Esophagus (tissue), 2 donors: ENCODE data around the gene CPAMD8. TPM values are rescaled to one million over a fixed set of nuclear protein-coding genes. Genes with fewer than 3 reads are reported as not detected.
"Not testable (repeated sequence)": the region's sequence is repeated elsewhere in the genome, so short reads cannot be mapped to it uniquely, and the experiment has no call there.

Experiments
- H3K27ac ChIP-seq, 2 donors: one replicate each; pipeline ENCODE4 v1.5.1; 2013; ENCODE audit warnings: low read depth in 2 of 2, mild to moderate bottlenecking in 2 of 2, inconsistent platforms in 1 of 2, low read length in 1 of 2, moderate library complexity in 1 of 2
- H3K27me3 ChIP-seq, 2 donors: one replicate each; pipeline ENCODE4 v1.6.1; 2013; ENCODE audit warnings: low read length in 2 of 2, control low read depth in 1 of 2, mild to moderate bottlenecking in 1 of 2; ENCODE audit not compliant: insufficient read depth in 2 of 2, control insufficient read depth in 1 of 2
- H3K36me3 ChIP-seq, 2 donors: one replicate each; pipeline ENCODE4 v1.6.1; 2013; ENCODE audit warnings: low read length in 1 of 2; ENCODE audit not compliant: control insufficient read depth in 2 of 2, insufficient read depth in 2 of 2
- H3K4me1 ChIP-seq, 2 donors: one replicate each; pipeline ENCODE4 v1.6.1; 2013; ENCODE audit warnings: low read length in 1 of 2; ENCODE audit not compliant: control insufficient read depth in 2 of 2, insufficient read depth in 2 of 2
- H3K4me3 ChIP-seq, 2 donors: one replicate each; pipeline ENCODE4 v1.5.1; 2013; ENCODE audit warnings: low read length in 2 of 2, mild to moderate bottlenecking in 2 of 2, low read depth in 1 of 2, moderate library complexity in 1 of 2
- H3K9me3 ChIP-seq, 2 donors: one replicate each; pipeline ENCODE4 v1.6.1; 2013; ENCODE audit warnings: mild to moderate bottlenecking in 2 of 2, low read depth in 1 of 2, low read length in 1 of 2, moderate library complexity in 1 of 2; ENCODE audit not compliant: control insufficient read depth in 2 of 2, insufficient read depth in 1 of 2
- WGBS, 2 donors: extraction: QIAGEN DNeasy Blood & Tissue Kit; methylation state at CpG; one replicate each; pipeline ENCODE4 v1.1.7; 2013; 5-methylcytosine and 5-hydroxymethylcytosine counted together
- polyA plus RNA-seq, 2 donors: library from polyadenylated mRNA; stranded (reverse); fragments of 200-250 nt; gene quantifications; one replicate each; pipeline ENCODE4 v1.2.3, GENCODE V29; 2013
- donor health status: healthy with polysubstance abuse.
- donor health status: Bipolar disorder and iron deficiency.

The CPAMD8 gene
- polyA plus RNA-seq, 2 donors = 1.0 to 1.9 TPM

DNA sequence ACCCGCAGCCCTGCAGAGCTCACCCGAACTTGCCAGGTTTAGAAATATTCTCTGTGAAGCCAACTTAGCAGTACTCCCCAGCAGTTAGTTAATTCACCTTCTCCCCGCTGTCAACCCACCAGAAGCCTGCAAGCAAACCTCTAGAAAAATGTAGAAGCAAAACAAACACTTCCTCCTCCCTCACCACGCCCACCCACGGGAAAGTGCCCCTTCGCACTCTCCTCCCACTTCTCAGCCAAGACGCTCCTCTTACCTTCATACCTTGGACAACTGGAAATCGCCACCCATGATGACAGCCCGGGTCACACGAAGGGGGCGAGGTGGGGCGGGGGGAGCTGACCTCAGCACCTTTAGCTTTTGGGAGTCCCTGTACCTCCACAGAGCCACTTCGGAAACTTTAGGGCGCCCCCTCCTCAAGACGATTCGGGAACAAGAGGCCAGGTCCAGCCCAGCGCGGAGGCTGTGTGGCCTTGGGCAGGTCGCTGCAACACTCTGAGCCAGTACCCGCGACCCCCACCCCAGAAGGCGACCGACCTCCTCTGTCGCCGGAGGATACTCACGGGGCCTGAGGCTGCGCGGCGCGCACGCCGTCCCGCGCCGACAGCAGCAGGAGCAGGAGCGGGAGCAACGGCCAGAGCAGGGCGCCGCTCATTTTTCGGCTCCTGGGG lies 485 bp downstream of the CPAMD8 start:
- Histone ChIP-seq H3K4me3 (no peak overlapping the region), H3K27me3 (peaks cover 3 to 23% of the 10 kb centered on the region in 2 donors), H3K9me3 (peaks cover 0 to 12% of the 10 kb centered on the region in 2 donors), H3K36me3 (no peaks in the 10 kb centered on the region), H3K27ac (no peak overlapping the region), H3K4me1 (peaks cover 0 to 4% of the 10 kb centered on the region in 2 donors)
- 2 to 4% methylated on average over 36 to 40 of the region's 40 CpGs for WGBS, 2 donors

DNA sequence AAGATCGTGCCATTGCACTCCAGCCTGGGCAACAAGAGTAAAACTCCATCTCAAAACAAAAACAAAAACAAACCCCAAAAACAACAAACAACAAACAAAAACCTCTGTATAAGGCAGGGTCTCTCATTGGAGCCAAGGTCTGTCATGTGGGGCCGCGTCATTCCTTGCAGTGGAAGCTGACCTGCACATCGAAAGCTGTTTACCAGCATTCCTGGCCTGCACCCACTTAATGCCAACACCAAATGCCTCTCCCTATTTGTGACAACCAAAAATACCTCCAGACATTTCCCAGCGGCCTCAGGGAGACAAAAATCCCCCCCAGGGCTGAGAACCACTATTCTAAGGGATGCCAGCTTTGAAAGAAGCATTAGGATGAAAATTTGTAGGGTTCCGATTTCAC lies 1.2 kb downstream of the CPAMD8 start:
- Histone ChIP-seq H3K27me3 (peaks cover 3 to 23% of the 10 kb centered on the region in 2 donors), H3K27ac (no peak overlapping the region), H3K4me1 (peaks cover 0 to 4% of the 10 kb centered on the region in 2 donors), H3K9me3 (peaks cover 0 to 12% of the 10 kb centered on the region in 2 donors), H3K36me3 (no peaks in the 10 kb centered on the region), H3K4me3 (no peak overlapping the region)
- 78 to 83% methylated on average over 6 of the region's 6 CpGs for WGBS, 2 donors

DNA sequence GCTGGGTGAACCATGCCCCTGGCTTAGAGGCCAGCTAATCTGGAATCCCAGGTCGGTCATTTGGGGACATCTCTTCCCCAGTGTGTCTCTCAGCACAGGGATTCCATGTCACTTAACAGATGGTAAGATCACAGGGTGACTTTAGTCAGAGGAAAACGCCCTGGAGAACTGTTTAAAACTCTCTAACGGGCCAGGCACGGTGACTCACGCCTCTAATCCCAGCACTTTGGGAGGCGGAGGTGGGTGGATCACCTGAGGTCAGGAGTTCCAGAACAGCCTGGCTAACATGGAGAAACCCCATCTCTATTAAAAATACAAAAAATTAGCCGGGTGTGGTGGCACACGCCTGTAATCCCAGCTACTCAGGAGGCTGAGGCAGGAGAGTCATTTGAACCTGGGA lies 1.7 kb downstream of the CPAMD8 start:
- not testable (repeated sequence) for H3K36me3 ChIP-seq, H3K27ac ChIP-seq, H3K4me3 ChIP-seq, H3K4me1 ChIP-seq
- Histone ChIP-seq H3K9me3 (peaks cover 0 to 12% of the 10 kb centered on the region in 2 donors), H3K27me3 (peaks cover 3 to 23% of the 10 kb centered on the region in 2 donors)
- WGBS, 2 donors = 54 to 65% methylated on average over 8 of the region's 8 CpGs

DNA sequence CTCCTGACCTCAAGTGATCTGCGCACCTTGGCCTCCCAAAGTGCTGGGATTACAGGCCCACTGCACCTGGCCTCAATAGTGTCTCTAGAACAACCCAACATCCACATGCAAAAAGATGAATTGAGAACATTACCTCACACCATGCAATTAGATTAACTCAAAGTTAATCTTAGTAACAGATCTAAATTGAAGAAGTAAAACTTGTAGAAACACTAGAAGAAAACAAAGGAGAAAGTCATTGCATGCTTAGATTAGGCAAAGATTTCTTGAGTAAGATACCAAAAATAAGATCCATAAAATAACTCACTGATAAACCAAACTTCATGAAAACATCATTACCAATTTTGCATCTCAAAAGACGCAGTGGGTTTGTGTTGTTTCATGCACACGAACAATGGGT lies 2.8 kb downstream of the CPAMD8 start:
- Histone ChIP-seq H3K4me3 (no peak overlapping the region), H3K27ac (no peak overlapping the region), H3K36me3 (no peaks in the 10 kb centered on the region), H3K9me3 (peaks cover 0 to 12% of the 10 kb centered on the region in 2 donors), H3K27me3 (peaks cover 3 to 23% of the 10 kb centered on the region in 2 donors), H3K4me1 (peaks cover 0 to 4% of the 10 kb centered on the region in 2 donors)
- 82 to 94% methylated on average over 3 of the region's 3 CpGs for WGBS, 2 donors

DNA sequence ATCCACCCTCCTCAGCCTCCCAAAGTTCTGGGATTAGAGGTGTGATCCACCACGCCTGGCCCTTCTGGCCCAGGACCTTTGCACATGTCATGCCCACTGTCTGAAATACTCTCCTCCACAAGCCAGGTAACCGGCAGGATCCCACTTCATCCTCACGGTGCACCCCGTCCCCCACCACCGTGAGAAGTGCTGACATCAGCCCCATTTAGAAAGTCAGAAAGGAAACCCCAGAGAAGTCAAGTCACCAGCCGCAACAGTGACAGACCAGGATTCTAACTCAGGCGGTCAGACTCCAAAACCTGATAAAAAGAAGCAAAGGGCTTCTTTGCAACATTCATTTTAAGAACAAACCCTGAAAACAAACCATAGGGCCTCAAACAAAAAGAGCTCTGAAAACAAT lies 3.9 kb downstream of the CPAMD8 start:
- peaks cover 0 to 12% of the 10 kb centered on the region in 2 donors for H3K9me3 ChIP-seq
- WGBS, 2 donors = 82 to 91% methylated on average over 7 of the region's 7 CpGs
- H3K4me1 ChIP-seq = peaks cover 0 to 4% of the 10 kb centered on the region in 2 donors
- peaks cover 3 to 17% of the 10 kb centered on the region in 2 donors for H3K27me3 ChIP-seq
- no peaks in the 10 kb centered on the region for H3K36me3 ChIP-seq
- no peak overlapping the region for H3K4me3 ChIP-seq
- H3K27ac ChIP-seq = no peak overlapping the region

DNA sequence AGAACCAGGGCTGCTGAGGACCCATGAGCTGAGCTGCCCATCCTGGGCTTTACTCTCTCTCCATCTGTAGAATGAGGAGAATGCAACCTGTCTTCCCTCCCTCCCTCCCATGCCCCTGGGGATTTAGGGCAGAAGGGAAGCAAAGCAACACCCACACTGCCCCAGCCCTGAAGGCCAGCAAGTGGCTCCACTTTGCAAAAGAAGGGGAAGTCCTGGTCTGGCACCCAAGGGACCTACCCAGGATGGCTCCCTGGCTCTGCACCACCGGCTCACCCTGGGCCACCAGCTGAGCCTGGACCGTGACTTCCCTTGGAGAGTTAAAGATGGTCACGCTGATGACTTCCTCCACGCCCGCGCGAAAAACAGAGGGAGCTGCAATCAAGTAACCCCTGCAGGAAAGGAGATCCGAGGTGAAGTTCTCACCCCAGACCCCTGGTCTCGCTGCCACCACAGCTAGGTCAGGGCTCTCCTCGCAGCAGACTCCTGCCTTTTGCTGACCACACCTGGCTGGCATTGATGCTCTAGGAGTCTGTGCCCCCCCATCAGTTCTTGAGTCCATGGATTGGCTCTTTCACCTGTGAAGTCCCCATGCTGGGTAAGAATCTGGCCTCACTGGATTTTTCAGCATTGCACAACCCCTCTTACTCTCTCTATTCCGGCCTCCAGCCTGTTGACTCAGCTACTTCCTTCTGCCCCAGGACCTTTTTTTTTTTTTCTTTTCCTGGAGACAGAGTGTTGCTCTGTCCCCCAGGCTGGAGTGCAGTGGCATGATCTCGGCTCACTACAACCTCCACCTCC lies 4.6 kb downstream of the CPAMD8 start:
- Histone ChIP-seq H3K27me3 (peaks cover 3 to 13% of the 10 kb centered on the region in 2 donors), H3K4me3 (no peak overlapping the region), H3K9me3 (peaks cover 0 to 12% of the 10 kb centered on the region in 2 donors), H3K27ac (no peak overlapping the region), H3K36me3 (no peaks in the 10 kb centered on the region), H3K4me1 (peaks cover 0 to 4% of the 10 kb centered on the region in 2 donors)
- WGBS, 2 donors = 76 to 86% methylated on average over 12 of the region's 12 CpGs

DNA sequence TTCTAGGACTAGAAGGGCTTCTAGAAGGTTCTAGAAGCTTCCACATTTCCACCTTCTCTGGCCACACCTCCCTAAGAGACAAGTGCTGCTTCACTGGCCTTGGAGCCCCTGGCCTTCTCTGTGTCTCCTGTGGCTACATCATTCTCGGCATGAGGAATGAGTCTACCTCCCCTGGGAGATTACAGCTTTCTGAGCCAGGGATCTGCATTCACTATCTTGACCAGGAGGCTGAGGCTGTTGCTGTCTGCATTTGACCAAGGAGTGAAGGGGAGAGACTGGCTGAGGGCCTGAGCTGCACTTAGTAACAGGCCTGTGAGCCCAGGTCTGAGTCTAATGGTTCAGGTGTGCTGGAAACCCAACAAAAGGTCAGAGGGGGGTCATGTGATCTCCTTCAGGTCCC lies 5.3 kb downstream of the CPAMD8 start:
- 88 to 96% methylated on average over 1 of the region's 1 CpG for WGBS, 2 donors
- peaks cover 3 to 6% of the 10 kb centered on the region in 2 donors for H3K27me3 ChIP-seq
- H3K9me3 ChIP-seq = peaks cover 0 to 12% of the 10 kb centered on the region in 2 donors

DNA sequence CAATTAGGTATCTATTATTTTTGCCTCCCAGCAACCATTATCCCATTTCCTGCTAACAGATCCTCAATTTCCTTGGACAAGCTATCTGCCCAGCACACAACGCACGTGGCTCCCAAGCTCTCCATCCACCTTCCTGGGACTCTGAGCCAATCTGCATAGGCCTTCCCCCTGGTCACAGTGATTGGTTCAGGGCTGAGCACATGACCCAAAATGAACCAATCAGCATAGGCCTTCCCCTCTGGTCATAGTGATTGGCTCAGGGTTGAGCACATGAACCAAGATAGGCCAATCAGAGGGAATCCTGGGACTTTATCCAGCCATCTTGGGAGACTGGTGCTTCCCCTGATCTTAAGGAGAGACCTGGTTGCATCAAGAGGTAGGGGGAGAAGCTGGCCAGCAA lies 5.8 kb downstream of the CPAMD8 start:
- no peak overlapping the region for H3K27ac ChIP-seq
- WGBS, 2 donors = 89 to 92% methylated on average over 2 of the region's 2 CpGs
- H3K4me1 ChIP-seq = no peaks in the 10 kb centered on the region
- H3K27me3 ChIP-seq = peaks cover 2 to 3% of the 10 kb centered on the region in 2 donors
- peaks cover 0 to 9% of the 10 kb centered on the region in 2 donors for H3K9me3 ChIP-seq
- no peaks in the 10 kb centered on the region for H3K36me3 ChIP-seq
- H3K4me3 ChIP-seq = no peak overlapping the region

More for the DNA sequence above, 5.3 kb downstream of the CPAMD8 start:
- H3K27ac ChIP-seq = no peak overlapping the region
- no peak overlapping the region for H3K4me3 ChIP-seq
- H3K36me3 ChIP-seq = no peaks in the 10 kb centered on the region
- peaks cover 0 to 3% of the 10 kb centered on the region in 2 donors for H3K4me1 ChIP-seq

DNA sequence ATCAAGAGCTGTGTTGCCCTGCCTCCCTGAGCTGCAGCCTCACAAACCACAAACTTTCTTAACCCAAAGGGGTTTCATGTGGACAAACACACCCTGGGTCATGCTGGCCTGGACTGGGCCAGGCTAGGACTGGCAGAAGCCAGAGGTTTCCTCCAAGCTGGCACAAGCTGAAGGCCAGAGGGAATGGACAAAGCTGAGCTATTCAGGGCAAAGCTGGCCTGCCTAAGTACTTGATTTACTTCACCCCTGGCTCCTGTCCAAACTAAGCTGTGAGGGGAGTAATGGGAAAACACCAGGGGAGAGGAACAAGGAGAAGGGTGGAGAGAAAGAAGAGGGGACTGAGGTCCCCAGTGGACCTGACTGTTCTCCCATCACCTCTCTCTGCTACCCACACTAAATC lies 6.2 kb downstream of the CPAMD8 start:
- H3K27me3 ChIP-seq = peaks cover 0 to 3% of the 10 kb centered on the region in 2 donors
- H3K4me3 ChIP-seq = no peak overlapping the region
- no peak overlapping the region for H3K27ac ChIP-seq
- H3K36me3 ChIP-seq = no peaks in the 10 kb centered on the region
- peaks cover 0 to 9% of the 10 kb centered on the region in 2 donors for H3K9me3 ChIP-seq
- no peaks in the 10 kb centered on the region for H3K4me1 ChIP-seq
